GM18505 (cell line): ENCODE results near the gene VCL.
"Not testable (repeated sequence)": the region's sequence is repeated elsewhere in the genome, so short reads cannot be mapped to it uniquely, and the experiment has no call there.

Experiments
- ATAC-seq: cut with Tn5 transposase; IDR thresholded peaks from one replicate; pipeline ENCODE4 v1.9.1; 2021; ENCODE audit not compliant: unreplicated experiment
- POLR2A ChIP-seq: IDR thresholded peaks from 4 replicates; pipeline ENCODE4 v1.6.1; 2011; ENCODE audit warnings: borderline replicate concordance; ENCODE audit not compliant: insufficient read depth, insufficient read length; ENCODE audit errors: extremely low read depth

The VCL gene

DNA sequence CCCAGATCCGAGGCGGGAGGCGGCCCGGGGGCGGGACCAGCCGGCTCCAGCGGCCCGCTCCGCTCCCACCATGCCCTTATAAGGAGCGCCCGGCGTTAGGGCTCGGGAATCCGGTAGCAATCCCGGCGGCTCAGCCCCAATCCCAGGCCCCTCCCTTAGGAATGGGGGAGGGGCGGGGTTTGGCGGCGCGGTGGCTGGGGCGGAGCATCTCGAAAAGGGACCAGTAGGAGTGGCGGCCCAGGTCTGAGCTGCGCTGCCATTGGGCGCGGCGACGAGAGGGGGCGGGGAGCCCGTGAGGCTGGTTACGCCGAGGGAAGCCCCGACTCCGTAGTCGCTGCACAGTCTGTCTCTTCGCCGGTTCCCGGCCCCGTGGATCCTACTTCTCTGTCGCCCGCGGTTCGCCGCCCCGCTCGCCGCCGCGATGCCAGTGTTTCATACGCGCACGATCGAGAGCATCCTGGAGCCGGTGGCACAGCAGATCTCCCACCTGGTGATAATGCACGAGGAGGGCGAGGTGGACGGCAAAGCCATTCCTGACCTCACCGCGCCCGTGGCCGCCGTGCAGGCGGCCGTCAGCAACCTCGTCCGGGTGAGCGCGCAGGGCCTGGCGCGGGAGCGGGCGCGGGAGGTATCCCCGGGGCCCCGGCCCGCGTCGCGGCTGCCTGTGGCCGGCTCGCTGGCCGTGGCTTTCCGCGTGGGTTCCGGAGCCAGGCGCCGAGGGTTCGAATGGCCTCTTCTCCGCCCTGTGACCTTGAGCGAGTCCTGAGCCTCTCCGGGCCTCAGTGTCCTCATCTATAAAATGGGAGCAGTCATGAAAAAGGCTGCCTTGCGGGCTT lies at the start of gene VCL:
TSS of gene VCL (plus strand) at position 330 of the 836 bp plus-strand sequence. CDS start at position 422, 92 bp downstream.
- TF ChIP-seq POLR2A, result peak; percentile 87
- ATAC-seq, result peak; percentile 94

DNA sequence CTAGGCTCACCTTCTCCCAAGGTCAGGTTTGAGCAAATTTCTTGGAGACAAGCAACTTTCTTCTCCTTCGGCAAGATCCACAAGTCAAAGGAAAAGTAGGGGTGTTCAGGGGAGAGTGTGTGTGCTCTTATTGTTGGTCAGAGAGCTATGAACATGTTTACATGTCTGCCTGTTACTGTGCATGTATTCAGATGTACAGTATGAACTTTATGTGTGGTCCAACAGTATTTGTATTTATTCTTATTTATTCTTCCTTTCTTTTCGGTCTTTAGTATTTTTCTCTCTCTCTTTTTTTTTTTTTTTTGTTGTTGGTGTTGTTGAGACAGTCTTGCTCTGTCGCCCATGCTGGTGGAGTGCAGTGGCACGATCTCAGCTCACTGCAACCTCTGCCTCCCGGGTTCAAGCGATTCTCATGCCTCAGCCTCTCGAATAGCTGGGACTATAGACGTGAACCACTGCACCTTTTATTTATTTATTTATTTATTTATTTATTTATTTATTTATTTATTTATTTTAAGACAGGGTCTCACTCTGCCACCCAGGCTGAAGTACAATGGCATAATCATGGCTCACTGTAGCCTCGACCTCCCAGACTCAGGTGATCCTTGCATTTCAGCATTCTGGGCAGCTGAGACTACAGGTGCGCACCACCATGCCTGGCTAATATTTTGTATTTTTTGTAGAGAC lies 48.8 kb upstream of the VCL start:
- ATAC-seq, result no peak

DNA sequence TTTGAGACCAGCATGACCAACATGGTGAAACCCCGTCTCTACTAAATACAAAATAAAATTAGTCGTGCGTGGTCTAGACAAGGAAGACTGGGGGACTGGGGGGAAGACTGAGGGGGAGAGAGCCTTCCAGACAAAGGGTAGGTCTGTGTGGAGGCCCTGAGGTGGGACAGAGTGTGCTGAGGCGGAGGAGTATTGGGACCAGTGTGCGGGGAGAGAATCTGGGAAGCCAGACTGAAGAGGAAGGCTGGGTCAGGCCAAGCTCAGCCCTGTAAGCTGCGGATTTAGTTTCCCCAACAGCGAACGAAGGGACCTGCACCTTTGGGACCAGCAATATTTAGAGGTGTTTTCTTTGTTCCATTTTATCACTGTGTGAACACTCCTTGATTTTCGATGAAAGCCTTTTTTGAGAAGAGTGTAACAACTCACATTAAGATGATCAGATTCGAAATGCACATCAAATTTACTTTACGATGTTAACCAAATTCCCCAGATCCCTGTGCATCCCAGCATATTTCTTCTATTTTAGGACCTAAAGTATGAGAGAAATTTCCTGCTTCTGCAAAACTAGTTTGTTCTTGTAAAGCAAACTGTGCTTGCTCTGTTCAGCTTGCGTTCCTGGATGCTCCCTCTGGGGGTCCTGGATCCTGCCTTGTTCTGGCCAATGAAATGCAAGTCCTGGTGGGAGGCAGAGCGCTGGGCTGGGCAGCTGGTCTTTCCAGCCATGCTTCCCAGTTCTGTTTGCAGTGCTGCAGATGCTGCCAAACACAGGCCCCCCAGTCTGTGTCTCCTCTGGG lies 47.6 kb upstream of the VCL start:
- no peak for TF ChIP-seq POLR2A
- no peak for ATAC-seq

More for the DNA sequence above, 48.8 kb upstream of the VCL start:
- TF ChIP-seq POLR2A, result no peak

DNA sequence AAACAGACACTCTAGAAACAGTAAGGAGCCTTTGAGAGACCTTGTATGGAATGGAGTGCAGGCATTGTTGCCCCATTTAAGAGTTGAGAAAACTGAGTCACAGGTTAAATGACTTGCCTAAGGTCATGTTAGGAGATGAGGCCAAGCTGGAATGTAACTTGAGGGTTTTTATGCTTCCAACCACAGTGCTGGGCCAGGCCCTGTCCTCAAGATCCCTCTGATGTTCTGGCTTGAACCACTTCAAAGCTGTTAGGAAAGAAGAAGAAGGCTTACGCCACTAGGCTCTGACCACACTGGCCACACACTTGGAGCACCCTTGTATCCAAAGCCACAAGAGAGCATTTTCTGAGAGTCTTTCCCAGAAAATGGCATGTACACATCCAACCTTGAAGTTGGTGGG lies 44.3 kb upstream of the VCL start:
- no peak for TF ChIP-seq POLR2A
- no peak for ATAC-seq

DNA sequence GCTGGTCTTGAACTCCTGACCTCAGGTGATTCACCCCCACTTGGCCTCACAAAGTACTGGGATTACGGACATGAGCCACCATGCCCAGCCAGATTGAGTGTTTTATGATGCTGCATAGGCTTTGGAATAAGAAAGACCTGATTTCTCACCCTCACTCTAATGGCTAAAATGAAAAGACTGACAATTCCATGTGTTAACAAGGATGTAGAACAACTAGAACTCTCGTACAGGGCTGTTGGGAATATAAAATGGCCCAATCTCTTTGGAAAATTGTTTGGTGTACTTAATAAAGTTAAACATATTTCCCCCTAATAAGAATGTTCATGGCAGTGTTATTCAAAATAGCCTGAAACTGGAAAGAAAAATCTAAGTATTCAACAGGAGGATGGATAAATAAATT lies 43.2 kb upstream of the VCL start:
- TF ChIP-seq POLR2A, result no peak
- no peak for ATAC-seq

DNA sequence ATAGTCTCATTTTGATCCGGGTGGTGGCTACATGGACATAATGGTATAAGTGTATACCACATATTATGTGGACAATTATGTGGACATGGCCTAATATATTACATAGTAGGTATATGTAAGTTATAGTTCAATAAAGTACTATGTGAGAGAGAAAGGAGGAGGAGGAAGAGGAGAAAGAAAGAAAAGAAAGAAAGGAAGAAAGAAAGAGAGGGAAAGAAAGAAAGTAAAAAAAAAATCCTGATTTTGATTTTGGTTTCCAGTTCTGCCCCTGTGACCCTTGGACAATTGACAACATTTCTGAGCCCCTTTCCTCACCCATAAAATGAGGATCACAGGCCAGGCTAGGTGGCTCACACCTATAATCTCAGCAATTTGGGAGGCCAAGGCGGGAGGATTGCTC lies 42.2 kb upstream of the VCL start:
- no peak for TF ChIP-seq POLR2A
- no peak for ATAC-seq

DNA sequence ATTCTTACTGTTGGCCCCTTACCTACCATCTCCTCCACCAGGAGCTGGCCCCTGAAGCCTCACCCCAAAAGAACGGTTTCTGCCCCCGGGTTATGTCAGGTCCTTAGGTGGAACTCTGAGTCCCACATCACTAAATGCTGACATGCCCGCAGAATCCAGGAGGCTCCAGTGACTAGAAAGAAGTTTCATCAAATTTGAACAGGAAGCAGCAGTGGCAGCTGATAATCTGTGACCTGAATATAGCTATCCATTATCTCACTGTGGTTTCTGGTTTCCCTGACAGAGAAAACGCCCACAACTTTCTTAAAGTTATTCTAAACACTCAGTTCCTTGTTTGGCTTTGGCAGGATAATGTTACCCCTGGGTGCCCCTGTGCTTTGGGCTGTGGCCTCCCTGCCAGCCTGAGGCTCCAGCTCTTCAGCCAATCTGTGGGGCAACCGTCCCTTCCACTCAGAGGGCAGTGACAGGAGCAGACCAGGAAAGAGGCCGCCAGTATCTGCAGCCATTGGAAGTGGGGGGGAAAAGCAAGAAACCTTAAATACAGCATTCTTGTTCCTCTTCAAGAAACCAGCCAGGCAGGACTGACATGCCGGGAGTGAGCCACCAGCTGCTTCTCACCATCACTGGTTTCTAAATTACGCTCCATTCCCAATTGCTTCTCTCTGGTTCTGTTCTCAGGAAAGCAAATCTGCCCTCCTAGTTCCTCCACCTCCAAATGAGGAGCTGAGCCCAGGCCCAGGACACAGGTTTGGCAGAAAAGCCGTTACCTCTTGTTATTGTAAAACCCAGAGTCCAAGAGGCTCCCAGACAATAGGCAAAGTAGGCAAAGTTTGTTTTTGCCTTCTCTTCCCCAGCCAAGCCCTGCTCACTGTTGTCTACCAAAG lies 41.2 kb upstream of the VCL start:
- TF ChIP-seq POLR2A, result peak; percentile 51
- peak; percentile 66 for ATAC-seq

DNA sequence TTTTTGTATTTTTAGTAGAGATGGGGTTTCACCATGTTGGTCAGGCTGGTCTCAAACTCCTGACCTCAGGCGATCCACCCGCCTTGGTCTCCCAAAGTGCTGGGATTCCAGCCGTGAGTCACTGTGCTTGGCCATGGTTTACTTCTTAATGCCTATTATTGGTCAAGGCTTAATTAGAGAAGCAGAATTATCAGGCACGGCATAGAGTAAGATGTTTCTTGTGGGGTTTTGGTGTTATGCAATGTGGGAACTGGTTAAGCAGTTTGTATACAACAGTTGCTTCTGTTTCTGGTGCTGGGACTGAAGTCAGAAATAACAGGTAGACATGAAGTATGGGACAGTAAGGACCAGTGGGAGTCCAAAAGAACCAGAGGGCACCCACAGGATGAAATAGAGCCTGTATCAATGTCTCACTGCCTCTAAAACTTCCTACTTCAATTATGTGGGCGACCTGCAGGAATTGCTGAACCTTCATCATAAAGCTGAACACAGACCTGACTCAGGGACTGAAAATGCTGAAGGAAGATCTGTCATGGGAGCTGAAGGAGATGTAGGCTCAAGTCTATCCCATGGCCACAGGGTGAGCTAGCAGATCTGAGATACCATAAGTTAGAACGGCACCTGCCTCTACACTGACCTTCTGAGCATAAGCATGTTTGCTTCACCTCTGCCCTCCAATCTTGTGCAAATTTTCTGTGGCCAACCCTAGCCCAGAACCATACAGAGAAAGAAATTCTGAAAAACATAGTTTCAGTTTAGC lies 38.3 kb upstream of the VCL start:
- no peak for TF ChIP-seq POLR2A

DNA sequence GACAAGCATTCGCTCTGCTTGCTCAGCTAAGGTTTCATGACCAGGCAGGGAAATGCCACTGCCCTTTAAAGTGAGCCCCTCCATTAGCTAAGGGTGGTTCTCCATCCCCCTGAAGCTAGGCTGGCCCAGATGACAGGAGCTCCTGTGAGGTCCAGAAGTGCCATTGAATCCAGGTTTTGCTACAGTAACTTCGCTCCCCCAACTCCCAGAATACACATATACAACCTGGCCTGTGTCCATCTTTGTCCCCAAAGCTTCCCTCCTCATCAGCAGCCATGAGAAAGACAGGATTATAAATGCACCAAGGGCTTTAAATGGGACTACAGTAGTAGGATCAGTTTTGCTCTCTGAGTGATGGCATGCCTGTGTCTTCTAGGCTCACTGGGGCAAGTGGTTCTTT lies 35.5 kb upstream of the VCL start:
- no peak for ATAC-seq
- TF ChIP-seq POLR2A, result no peak

More for the DNA sequence above, 38.3 kb upstream of the VCL start:
- no peak for ATAC-seq

DNA sequence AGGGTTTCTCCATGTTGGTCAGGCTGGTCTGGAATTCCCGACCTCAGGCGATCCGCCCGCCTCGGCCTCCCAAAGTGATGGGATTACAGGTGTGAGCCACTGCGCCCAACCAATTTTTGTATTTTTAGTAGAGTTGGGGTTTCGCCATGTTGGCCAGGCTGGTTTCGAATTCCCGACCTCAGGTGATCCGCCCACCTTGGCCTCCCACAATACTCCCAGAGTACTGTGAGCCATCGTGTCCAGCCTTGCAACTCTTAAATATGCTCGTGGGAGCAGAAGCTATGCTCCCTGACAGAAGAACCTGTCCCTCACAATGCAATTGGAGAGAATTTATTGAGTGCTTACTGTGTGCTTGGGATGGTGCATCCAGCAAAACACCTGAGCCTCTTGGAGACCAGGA lies 34.4 kb upstream of the VCL start:
- not testable (repeated sequence) for ATAC-seq

DNA sequence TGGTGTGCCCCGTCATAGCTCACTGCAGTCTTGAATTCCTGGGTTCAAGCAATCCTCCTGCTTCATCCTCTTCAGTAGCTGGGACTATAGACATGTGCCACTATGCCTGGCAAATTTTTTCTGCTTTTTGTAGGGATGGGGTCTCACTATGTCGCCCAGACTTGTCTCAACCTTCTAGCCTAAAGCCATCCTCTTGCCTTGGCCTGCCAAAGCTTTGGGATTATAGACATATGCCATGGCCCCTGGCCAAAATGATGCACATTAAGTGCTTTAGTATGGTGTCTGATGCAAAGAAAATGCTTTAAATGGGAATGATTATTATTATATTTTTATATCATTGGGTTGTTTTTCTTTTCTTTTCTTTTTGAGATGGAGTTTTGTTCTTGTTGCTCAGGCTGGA lies 33.2 kb upstream of the VCL start:
- ATAC-seq, result no peak
- no peak for TF ChIP-seq POLR2A

DNA sequence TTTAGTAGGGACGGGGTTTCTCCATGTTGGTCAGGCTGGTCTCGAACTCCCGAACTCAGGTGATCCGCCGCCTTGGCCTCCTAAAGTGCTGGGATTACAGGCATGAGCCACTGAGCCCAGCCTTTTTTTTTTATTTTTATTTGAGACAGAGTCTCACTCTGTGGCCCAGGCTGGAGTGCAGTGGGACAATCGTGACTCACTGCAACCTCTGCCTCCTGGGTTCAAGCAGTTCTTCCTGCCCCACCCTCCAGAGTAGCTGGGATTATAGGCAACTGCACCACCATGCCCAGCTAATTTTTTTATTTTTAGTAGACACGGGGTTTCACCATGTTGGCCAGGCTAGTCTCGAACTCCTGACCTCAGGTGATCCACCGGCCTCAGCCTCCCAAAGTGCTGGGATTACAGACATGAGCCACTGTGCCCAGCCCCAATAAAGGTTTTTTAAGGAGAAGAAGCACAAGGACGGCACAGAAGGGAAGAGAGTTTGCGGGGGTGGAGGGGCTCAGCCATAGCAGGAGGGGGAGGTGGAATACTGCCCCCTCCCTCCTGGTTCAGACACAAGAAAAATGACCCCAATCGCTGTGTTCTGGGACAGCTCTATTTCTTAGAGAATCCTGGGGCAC lies 32.5 kb upstream of the VCL start:
- ATAC-seq, result not testable (repeated sequence)
